ENCODE measurements around the gene BAHCC1.

Gene BAHCC1

GRCh38 chr17:81410852-81411251 lies 15.6 kb downstream of the BAHCC1 start:
- peaks cover 87% of the 10 kb centered on the region for H4K20me1 ChIP-seq (ENCODE audit: insufficient read depth, low read length, poor library complexity, severe bottlenecking)
- H3K4me3 ChIP-seq (ENCODE audit: low read length, poor library complexity, severe bottlenecking), result no peak overlapping the region
- H3K9me2 ChIP-seq (replicated peaks; ENCODE audit: low read depth, low read length), result no peaks in the 10 kb centered on the region
- H3K27me3 ChIP-seq (ENCODE audit: insufficient read depth, low read length, poor library complexity, severe bottlenecking), result no peaks in the 10 kb centered on the region
- H3K4me2 ChIP-seq (ENCODE audit: low read depth, low read length, poor library complexity, severe bottlenecking), result no peak overlapping the region
- H3K9me3 ChIP-seq (ENCODE audit: insufficient read depth, low read depth, low read length), result no peaks in the 10 kb centered on the region
- H3K9ac ChIP-seq (ENCODE audit: low read depth, low read length, poor library complexity, severe bottlenecking), result no peak overlapping the region
- no peak for TF ChIP-seq CTCF (conservative IDR thresholded peaks at IDR 0.05; ENCODE audit: low read length)
- no peak for TF ChIP-seq EZH2phosphoT487 (IDR thresholded peaks at IDR 0.05; ENCODE audit: borderline replicate concordance)
- no peaks in the 10 kb centered on the region; the same call in 1 of the 2 replicates for H3K36me3 ChIP-seq (ENCODE audit: insufficient read depth, low read length)
- peaks cover 100% of the 10 kb centered on the region for H3K79me2 ChIP-seq (ENCODE audit: insufficient read depth, low read length)
- H2AFZ ChIP-seq (ENCODE audit: low read length), result no peak overlapping the region
- no peaks in the 10 kb centered on the region for H3K4me1 ChIP-seq (ENCODE audit: insufficient read depth, low read length, poor library complexity, severe bottlenecking)
- no peaks in the 10 kb centered on the region for H3F3A ChIP-seq (ENCODE audit: low read depth)

- H3K27me3 ChIP-seq (ENCODE audit: insufficient read depth, low read length, poor library complexity, severe bottlenecking), result no peaks in the 10 kb centered on the region
- TF ChIP-seq CTCF (conservative IDR thresholded peaks at IDR 0.05; ENCODE audit: low read length) (no peak), EZH2phosphoT487 (IDR thresholded peaks at IDR 0.05; ENCODE audit: borderline replicate concordance) (no peak)
- H3K9me2 ChIP-seq (replicated peaks; ENCODE audit: low read depth, low read length), result no peaks in the 10 kb centered on the region
- H2AFZ ChIP-seq (ENCODE audit: low read length), result no peak overlapping the region
- H3K9ac ChIP-seq (ENCODE audit: low read depth, low read length, poor library complexity, severe bottlenecking), result no peak overlapping the region
- no peak overlapping the region for H3K4me3 ChIP-seq (ENCODE audit: low read length, poor library complexity, severe bottlenecking)
- no peaks in the 10 kb centered on the region for H3F3A ChIP-seq (ENCODE audit: low read depth)
- no peak overlapping the region for H3K4me2 ChIP-seq (ENCODE audit: low read depth, low read length, poor library complexity, severe bottlenecking)
- no peaks in the 10 kb centered on the region for H3K9me3 ChIP-seq (ENCODE audit: insufficient read depth, low read depth, low read length)
- H3K36me3 ChIP-seq (ENCODE audit: insufficient read depth, low read length), result no peaks in the 10 kb centered on the region; the same call in 1 of the 2 replicates
- peaks cover 100% of the 10 kb centered on the region for H3K79me2 ChIP-seq (ENCODE audit: insufficient read depth, low read length)
- H4K20me1 ChIP-seq (ENCODE audit: insufficient read depth, low read length, poor library complexity, severe bottlenecking), result peaks cover 83% of the 10 kb centered on the region
- no peaks in the 10 kb centered on the region for H3K4me1 ChIP-seq (ENCODE audit: insufficient read depth, low read length, poor library complexity, severe bottlenecking)
These were observed 16.0 kb downstream of the BAHCC1 start for GRCh38 chr17:81411305-81411704.

- Histone ChIP-seq H3F3A (ENCODE audit: low read depth) (no peaks in the 10 kb centered on the region), H3K36me3 (ENCODE audit: insufficient read depth, low read length) (no peaks in the 10 kb centered on the region; the same call in 1 of the 2 replicates), H3K9ac (ENCODE audit: low read depth, low read length, poor library complexity, severe bottlenecking) (no peak overlapping the region), H3K79me2 (ENCODE audit: insufficient read depth, low read length) (peaks cover 99% of the 10 kb centered on the region), H3K9me3 (ENCODE audit: insufficient read depth, low read depth, low read length) (no peaks in the 10 kb centered on the region), H3K4me3 (ENCODE audit: low read length, poor library complexity, severe bottlenecking) (no peak overlapping the region), H3K4me2 (ENCODE audit: low read depth, low read length, poor library complexity, severe bottlenecking) (no peak overlapping the region), H3K9me2 (replicated peaks; ENCODE audit: low read depth, low read length) (no peaks in the 10 kb centered on the region), H2AFZ (ENCODE audit: low read length) (no peak overlapping the region), H3K4me1 (ENCODE audit: insufficient read depth, low read length, poor library complexity, severe bottlenecking) (no peaks in the 10 kb centered on the region), H4K20me1 (ENCODE audit: insufficient read depth, low read length, poor library complexity, severe bottlenecking) (peaks cover 74% of the 10 kb centered on the region), H3K27me3 (ENCODE audit: insufficient read depth, low read length, poor library complexity, severe bottlenecking) (no peaks in the 10 kb centered on the region)
- TF ChIP-seq CTCF (conservative IDR thresholded peaks at IDR 0.05; ENCODE audit: low read length), result no peak
- TF ChIP-seq EZH2phosphoT487 (IDR thresholded peaks at IDR 0.05; ENCODE audit: borderline replicate concordance), result no peak
These were observed 17.3 kb downstream of the BAHCC1 start for GRCh38 chr17:81412490-81413093.
